Spleen (tissue), 11 donors: ENCODE data around the gene MATN1. TPM values are rescaled to one million over a fixed set of nuclear protein-coding genes. Genes with fewer than 3 reads are reported as not detected.

Experiments used
- DNase-seq: peaks from one replicate; pipeline ENCODE4 v3.0.0-alpha.2; 2020
- H3K27ac ChIP-seq, 8 donors: fragments of 200-600 bp; sonication (generic) in 7 of 8; 1 replicate in 4 of 8; 2 replicates in 4 of 8; pipeline versions ENCODE4 v1.5.0 to v1.8.0; 2016 to 2021; ENCODE audit warnings: inconsistent platforms in 4 of 8, mild to moderate bottlenecking in 4 of 8, moderate library complexity in 1 of 8
- H3K27me3 ChIP-seq, 7 donors: fragments of 200-600 bp; sonication (generic) in 6 of 7; replicated peaks in 1 of 7; 1 replicate in 4 of 7; 2 replicates in 3 of 7; pipeline versions ENCODE4 v1.5.0 to v1.8.0; 2016 to 2021; ENCODE audit warnings: inconsistent platforms in 3 of 7, mild to moderate bottlenecking in 1 of 7
- H3K36me3 ChIP-seq, 6 donors: fragments of 200-600 bp; sonication (generic) in 5 of 6; 1 replicate in 4 of 6; 2 replicates in 2 of 6; pipeline versions ENCODE4 v1.5.0 to v1.8.0; 2016 to 2021; ENCODE audit warnings: inconsistent platforms in 2 of 6
- H3K4me1 ChIP-seq, 6 donors: fragments of 200-600 bp; sonication (generic) in 5 of 6; 1 replicate in 3 of 6; 2 replicates in 3 of 6; pipeline versions ENCODE4 v1.5.0 to v1.8.0; 2016 to 2021; ENCODE audit warnings: inconsistent platforms in 3 of 6
- H3K4me3 ChIP-seq, 8 donors: fragments of 200-600 bp; sonication (generic) in 7 of 8; 1 replicate in 4 of 8; 2 replicates in 4 of 8; pipeline versions ENCODE4 v1.5.0 to v1.8.0; 2016 to 2021; ENCODE audit warnings: inconsistent platforms in 4 of 8, mild to moderate bottlenecking in 4 of 8, moderate library complexity in 2 of 8
- H3K9me3 ChIP-seq, 8 donors: fragments of 200-600 bp; sonication (generic) in 7 of 8; 1 replicate in 4 of 8; 2 replicates in 4 of 8; pipeline versions ENCODE4 v1.5.0 to v1.8.0; 2016 to 2021; ENCODE audit warnings: inconsistent platforms in 4 of 8
- POLR2A ChIP-seq, 3 donors: fragments of 450-650 bp; IDR thresholded peaks; one replicate each; pipeline ENCODE4 v1.5.1; 2017; ENCODE audit warnings: antibody characterized with exemption in 3 of 3, mild to moderate bottlenecking in 1 of 3
- POLR2AphosphoS5 ChIP-seq, 3 donors: sonication (generic); formaldehyde crosslinking; IDR thresholded peaks; one replicate each; pipeline ENCODE4 v1.5.1; 2017; ENCODE audit warnings: antibody characterized with exemption in 3 of 3
- WGBS, 5 donors: extraction: QIAGEN DNeasy Blood & Tissue Kit in 3 of 5; methylation state at CpG; one replicate each; pipeline versions ENCODE4 v1.1.5 to v1.1.7; 2013 to 2018; 5-methylcytosine and 5-hydroxymethylcytosine counted together
- intact Hi-C: fragments of 100-400 bp; cut with DNase I; formaldehyde crosslinking; loops from one replicate; pipeline ENCODE4 v1.15.0; 2023; ENCODE audit warnings: low total_unique reads
- polyA plus RNA-seq, 3 donors: library from polyadenylated mRNA; stranded (reverse); fragments of 200-250 nt; gene quantifications; one replicate each; pipeline ENCODE4 v1.2.1, GENCODE V29; 2013
- total RNA-seq, 7 donors: library from RNA; depleted of rRNA in 3 of 7; stranded (reverse); fragments of >200 nt in 3 of 7; fragmentation: NEBNext Ultra II Directional in 4 of 7; extraction: Animal tissue kit (Norgen Biotek cat#: 25700) in 4 of 7; gene quantifications; one replicate each; pipeline versions ENCODE4 v1.1.0 to v1.2.1, GENCODE V29; 2016 to 2021
- TF ChIP-seq, protein P1 (sequence below), 11 experiments: fragments of 200-600 bp in 7 of 11; fragments of 450-650 bp in 4 of 11; sonication (generic) in 4 of 11; IDR thresholded peaks in 8 of 11; conservative IDR thresholded peaks in 3 of 11; 1 replicate in 7 of 11; 2 replicates in 4 of 11; pipeline versions ENCODE4 v1.4.0 to v1.8.0; 2016 to 2021; ENCODE audit warnings: antibody characterized with exemption in 11 of 11, inconsistent platforms in 4 of 11, mild to moderate bottlenecking in 1 of 11
- donor health status: healthy with polysubstance abuse.
- donor health status: DM: no; HTN: no; CAD: no; lungs with moderate emphysema.
- donor health status: DM: no; HTN: no; CAD: no.
- donor health status: Bipolar disorder and iron deficiency.
- donor health status: healthy.
- donor health status: DM: no; HTN: no; CAD: no.
- donor health status: DM: yes; HTN: yes; CAD: no.

The MATN1 gene
- total and polyA plus RNA-seq, 10 donors, result 0.04 to 1.1 (median 0.54) TPM; not detected in 1

- TF ChIP-seq, protein P1, sequence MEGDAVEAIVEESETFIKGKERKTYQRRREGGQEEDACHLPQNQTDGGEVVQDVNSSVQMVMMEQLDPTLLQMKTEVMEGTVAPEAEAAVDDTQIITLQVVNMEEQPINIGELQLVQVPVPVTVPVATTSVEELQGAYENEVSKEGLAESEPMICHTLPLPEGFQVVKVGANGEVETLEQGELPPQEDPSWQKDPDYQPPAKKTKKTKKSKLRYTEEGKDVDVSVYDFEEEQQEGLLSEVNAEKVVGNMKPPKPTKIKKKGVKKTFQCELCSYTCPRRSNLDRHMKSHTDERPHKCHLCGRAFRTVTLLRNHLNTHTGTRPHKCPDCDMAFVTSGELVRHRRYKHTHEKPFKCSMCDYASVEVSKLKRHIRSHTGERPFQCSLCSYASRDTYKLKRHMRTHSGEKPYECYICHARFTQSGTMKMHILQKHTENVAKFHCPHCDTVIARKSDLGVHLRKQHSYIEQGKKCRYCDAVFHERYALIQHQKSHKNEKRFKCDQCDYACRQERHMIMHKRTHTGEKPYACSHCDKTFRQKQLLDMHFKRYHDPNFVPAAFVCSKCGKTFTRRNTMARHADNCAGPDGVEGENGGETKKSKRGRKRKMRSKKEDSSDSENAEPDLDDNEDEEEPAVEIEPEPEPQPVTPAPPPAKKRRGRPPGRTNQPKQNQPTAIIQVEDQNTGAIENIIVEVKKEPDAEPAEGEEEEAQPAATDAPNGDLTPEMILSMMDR (IDR thresholded peaks at IDR 0.05 in 8 of 11, conservative IDR thresholded peaks at IDR 0.05 in 3 of 11), result no peak
- TF ChIP-seq POLR2AphosphoS5 (IDR thresholded peaks at IDR 0.05) (peak in 2 of 3 donors; percentile 81 to 97), POLR2A (IDR thresholded peaks at IDR 0.05) (peak in 1 of 3 donors; percentile 58)
- H3K4me1 ChIP-seq, result peaks cover 66 to 97% (median 92%) of the 10 kb centered on the region in 6 donors
- H3K36me3 ChIP-seq, result peaks cover 0 to 50% (median 3%) of the 10 kb centered on the region in 6 donors
- no peaks in the 10 kb centered on the region for H3K9me3 ChIP-seq
- H3K27me3 ChIP-seq, result no peaks in the 10 kb centered on the region
- H3K4me3 ChIP-seq, result peak overlapping the region; percentile 42 to 80 (median 72)
- H3K27ac ChIP-seq, result peak overlapping the region; percentile 88 to 99 (median 96)
- 31 to 51% (median 33%) methylated on average over 9 of the region's 9 CpGs for WGBS, 5 donors
- peak; percentile 91 for DNase-seq
- intact Hi-C loops, result no loop called here
Measured at GRCh38 chr1:30754684-30755171, 31.3 kb upstream of the MATN1 start.

- H3K27ac ChIP-seq, result peak overlapping the region; percentile 88 to 99 (median 96)
- H3K4me1 ChIP-seq, result peaks cover 66 to 97% (median 92%) of the 10 kb centered on the region in 6 donors
- H3K4me3 ChIP-seq, result peak overlapping the region in 7 of 8 donors; percentile 61 to 80 (median 73)
- intact Hi-C loops, result no loop called here
- peak in 2 of 3 donors; percentile 63 to 77 for TF ChIP-seq POLR2A (IDR thresholded peaks at IDR 0.05)
- TF ChIP-seq, protein P1 (IDR thresholded peaks at IDR 0.05 in 8 of 11, conservative IDR thresholded peaks at IDR 0.05 in 3 of 11), result no peak
- TF ChIP-seq POLR2AphosphoS5 (IDR thresholded peaks at IDR 0.05), result peak in 2 of 3 donors; percentile 29 to 96
- no peaks in the 10 kb centered on the region for H3K27me3 ChIP-seq
- DNase-seq, result no peak
- H3K9me3 ChIP-seq, result no peaks in the 10 kb centered on the region
- WGBS, 5 donors, result 9 to 16% (median 14%) methylated on average over 13 of the region's 13 CpGs
- H3K36me3 ChIP-seq, result peaks cover 0 to 60% (median 6%) of the 10 kb centered on the region in 6 donors
Measured at GRCh38 chr1:30753660-30754123, 30.3 kb upstream of the MATN1 start.

DNA sequence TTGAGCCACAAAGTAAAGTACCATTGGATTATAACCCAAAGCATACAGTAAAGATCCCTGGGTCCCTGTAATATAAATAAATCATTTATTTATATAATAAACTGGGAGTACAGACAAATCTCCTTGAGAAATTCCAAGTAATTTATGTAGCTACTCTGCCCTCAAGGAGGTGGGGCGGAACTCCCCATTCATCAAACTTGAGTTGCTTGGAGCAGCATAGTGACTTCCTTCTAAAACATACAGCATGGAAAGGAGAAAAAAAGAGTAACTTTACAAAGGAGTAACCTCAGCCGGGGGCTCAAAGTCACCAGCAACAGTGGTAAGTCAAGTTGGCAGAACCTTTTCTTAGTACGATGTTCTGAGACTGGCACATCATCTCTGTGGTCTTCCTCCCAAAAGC lies 29.7 kb upstream of the MATN1 start:
- Histone ChIP-seq H3K4me1 (peaks cover 65 to 97% (median 92%) of the 10 kb centered on the region in 6 donors), H3K36me3 (peaks cover 0 to 66% (median 6%) of the 10 kb centered on the region in 6 donors), H3K27ac (peak overlapping the region; percentile 88 to 99 (median 96)), H3K4me3 (peak overlapping the region in 7 of 8 donors; percentile 3 to 80 (median 70)), H3K27me3 (no peaks in the 10 kb centered on the region), H3K9me3 (no peaks in the 10 kb centered on the region)
- intact Hi-C loops, result no loop called here
- 41 to 52% (median 47%) methylated on average over 3 of the region's 3 CpGs for WGBS, 5 donors
- peak; percentile 34 for DNase-seq
- TF ChIP-seq POLR2A (IDR thresholded peaks at IDR 0.05), result no peak
- TF ChIP-seq POLR2AphosphoS5 (IDR thresholded peaks at IDR 0.05), result no peak
- TF ChIP-seq, protein P1 (IDR thresholded peaks at IDR 0.05 in 8 of 11, conservative IDR thresholded peaks at IDR 0.05 in 3 of 11), result no peak

DNA sequence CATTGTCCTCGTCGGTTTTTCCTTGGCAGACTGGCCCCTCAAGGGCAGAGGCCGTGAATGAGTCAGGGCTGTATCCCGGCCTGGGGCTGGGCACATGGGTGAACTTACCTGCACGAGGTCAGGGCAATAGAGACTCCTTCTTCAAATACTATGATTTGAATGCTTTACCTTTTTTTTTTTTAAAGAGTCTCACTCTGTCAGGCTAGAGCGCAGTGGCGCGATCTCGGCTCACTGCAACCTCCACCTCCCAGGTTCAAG lies 29.2 kb upstream of the MATN1 start:
- intact Hi-C loops, result no loop called here

More for the DNA sequence above, 29.2 kb upstream of the MATN1 start:
- 60 to 79% (median 64%) methylated on average over 9 of the region's 9 CpGs for WGBS, 5 donors
- Histone ChIP-seq H3K36me3 (peaks cover 0 to 71% (median 6%) of the 10 kb centered on the region in 6 donors), H3K4me3 (peak overlapping the region in 3 of 8 donors; percentile 61 to 80 (median 70)), H3K27ac (peak overlapping the region; percentile 88 to 99 (median 96)), H3K4me1 (peaks cover 67 to 97% (median 92%) of the 10 kb centered on the region in 6 donors), H3K27me3 (no peaks in the 10 kb centered on the region), H3K9me3 (no peaks in the 10 kb centered on the region)
- TF ChIP-seq POLR2A (IDR thresholded peaks at IDR 0.05) (no peak), POLR2AphosphoS5 (IDR thresholded peaks at IDR 0.05) (peak in 2 of 3 donors; percentile 21 to 33)
- TF ChIP-seq, protein P1 (IDR thresholded peaks at IDR 0.05 in 8 of 11, conservative IDR thresholded peaks at IDR 0.05 in 3 of 11), result no peak
- DNase-seq, result peak; percentile 77
